Mesendoderm (in vitro differentiated cells): ENCODE results near the gene GSTO2.

Experiments used
- DNase-seq: peaks from one replicate; pipeline ENCODE4 v3.0.0; 2013
- H2AK5ac ChIP-seq: 2 replicates; pipeline ENCODE4 v1.6.1; 2013; ENCODE audit warnings: low read length, inconsistent platforms
- H2BK120ac ChIP-seq: 2 replicates; pipeline ENCODE4 v1.6.1; 2013; ENCODE audit warnings: low read depth, mild to moderate bottlenecking, low read length, moderate library complexity, mixed read lengths
- H2BK15ac ChIP-seq: replicated peaks from 2 replicates; pipeline ENCODE4 v1.6.1; 2013; ENCODE audit warnings: low read depth, mild to moderate bottlenecking, moderate library complexity
- H2BK5ac ChIP-seq: 2 replicates; pipeline ENCODE4 v1.6.1; 2013; ENCODE audit warnings: low read length, inconsistent platforms
- H3K18ac ChIP-seq: 2 replicates; pipeline ENCODE4 v1.6.1; 2013; ENCODE audit warnings: mild to moderate bottlenecking, low read length, mixed read lengths
- H3K23ac ChIP-seq: one replicate; pipeline ENCODE4 v1.6.1; 2013; ENCODE audit warnings: low read length
- H3K27ac ChIP-seq: 2 replicates; pipeline ENCODE4 v1.5.1; 2013; ENCODE audit warnings: low read depth, mild to moderate bottlenecking, inconsistent platforms, low read length, moderate library complexity
- H3K27me3 ChIP-seq: 2 replicates; pipeline ENCODE4 v1.6.1; 2013; ENCODE audit warnings: low read length, control low read depth, mild to moderate bottlenecking, inconsistent platforms; ENCODE audit not compliant: insufficient read depth, poor library complexity
- H3K36me3 ChIP-seq: 2 replicates; pipeline ENCODE4 v1.6.1; 2013; ENCODE audit warnings: low read length, inconsistent platforms; ENCODE audit not compliant: control insufficient read depth, insufficient read depth
- H3K4ac ChIP-seq: one replicate; pipeline ENCODE4 v1.6.1; 2013; ENCODE audit warnings: low read depth, mild to moderate bottlenecking, low read length, moderate library complexity
- H3K4me1 ChIP-seq: 2 replicates; pipeline ENCODE4 v1.6.1; 2013; ENCODE audit warnings: low read depth, low read length, inconsistent platforms; ENCODE audit not compliant: control insufficient read depth
- H3K4me2 ChIP-seq: 2 replicates; pipeline ENCODE4 v1.6.1; 2013; ENCODE audit warnings: low read length
- H3K4me3 ChIP-seq: 2 replicates; pipeline ENCODE4 v1.5.1; 2013; ENCODE audit warnings: mild to moderate bottlenecking, low read length
- H3K56ac ChIP-seq: one replicate; pipeline ENCODE4 v1.6.1; 2013; ENCODE audit warnings: low read length
- H3K79me1 ChIP-seq: 2 replicates; pipeline ENCODE4 v1.6.1; 2013; ENCODE audit warnings: low read length, inconsistent platforms
- H3K79me2 ChIP-seq: 2 replicates; pipeline ENCODE4 v1.6.1; 2013; ENCODE audit warnings: mild to moderate bottlenecking, low read length; ENCODE audit not compliant: control insufficient read depth, insufficient read depth
- H3K9ac ChIP-seq: 2 replicates; pipeline ENCODE4 v1.6.1; 2013; ENCODE audit warnings: low read length, inconsistent platforms
- H4K5ac ChIP-seq: one replicate; pipeline ENCODE4 v1.6.1; 2013; ENCODE audit warnings: low read length
- H4K8ac ChIP-seq: one replicate; pipeline ENCODE4 v1.6.1; 2013; ENCODE audit warnings: low read depth, mild to moderate bottlenecking, control low read depth, low read length, moderate library complexity
- WGBS: extraction: QIAGEN DNeasy Blood & Tissue Kit; methylation state at CpG from one replicate; pipeline ENCODE4 v1.1.7; 2013; ENCODE audit warnings: low lambda C conversion rate, missing lambda C conversion rate; ENCODE audit not compliant: insufficient coverage; ENCODE audit errors: extremely low coverage; 5-methylcytosine and 5-hydroxymethylcytosine counted together

The GSTO2 gene

DNA sequence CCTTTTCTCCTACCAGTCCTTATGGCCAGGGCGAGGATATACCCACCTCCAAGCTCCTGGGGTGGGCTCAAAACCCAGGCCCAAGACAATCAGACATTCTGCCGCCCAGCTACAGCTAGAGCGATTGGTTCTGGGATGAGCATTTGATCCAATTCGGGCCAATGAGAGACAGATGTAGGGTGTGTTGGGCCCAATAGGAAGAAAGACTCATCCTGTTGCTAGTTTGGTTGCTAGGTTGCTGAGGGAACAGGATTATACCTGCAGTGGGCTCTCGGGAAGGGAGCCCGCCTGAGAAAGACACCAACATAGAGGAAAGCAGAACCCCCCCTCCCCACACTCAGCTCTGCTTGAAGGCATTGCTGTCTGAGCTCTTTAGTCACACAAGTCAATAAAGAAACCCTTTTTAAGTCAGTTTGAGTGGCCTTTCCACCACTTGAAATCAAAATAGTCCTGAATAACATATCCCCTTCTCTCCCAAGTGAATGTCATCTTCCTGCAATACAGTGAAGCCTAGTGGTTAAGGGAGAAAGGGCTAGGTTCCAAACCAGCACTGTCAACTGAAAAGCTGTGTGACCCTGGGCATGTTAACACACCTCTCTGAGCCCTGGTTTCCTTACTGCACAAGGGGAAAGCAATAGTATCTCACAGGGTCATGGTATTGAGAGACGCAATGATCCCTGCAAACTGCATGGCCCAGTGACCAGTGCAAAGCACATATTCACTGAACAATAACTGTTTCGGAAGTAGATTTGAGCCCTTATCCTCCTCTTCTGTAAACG lies 47.5 kb downstream of the GSTO2 start:
- H3K4me2 ChIP-seq: no peak overlapping the region
- H2AK5ac ChIP-seq: no peak overlapping the region
- peak overlapping the region; percentile 17 for H3K9ac ChIP-seq
- H4K8ac ChIP-seq: no peak overlapping the region
- no peak overlapping the region for H3K18ac ChIP-seq
- no peaks in the 10 kb centered on the region for H3K27me3 ChIP-seq
- no peak overlapping the region for H3K4me3 ChIP-seq
- H3K4me1 ChIP-seq: peaks cover 13% of the 10 kb centered on the region
- peaks cover 11% of the 10 kb centered on the region for H3K36me3 ChIP-seq
- H3K27ac ChIP-seq: no peak overlapping the region
- H3K79me1 ChIP-seq: peaks cover 49% of the 10 kb centered on the region
- no peak overlapping the region for H4K5ac ChIP-seq
- no peak overlapping the region for H2BK15ac ChIP-seq
- no peak overlapping the region for H3K4ac ChIP-seq
- no CpG with 5 or more reads among the region's 9 CpGs for WGBS
- DNase-seq: peak; percentile 56
- H2BK5ac ChIP-seq: no peak overlapping the region
- no peak overlapping the region for H3K23ac ChIP-seq
- H2BK120ac ChIP-seq: no peak overlapping the region
- H3K56ac ChIP-seq: peak overlapping the region; percentile 12
- peaks cover 64% of the 10 kb centered on the region for H3K79me2 ChIP-seq

GRCh38 chr10:104317269-104317710 lies 48.3 kb downstream of the GSTO2 start:
- Histone ChIP-seq H2AK5ac (no peak overlapping the region), H3K4me2 (no peak overlapping the region), H3K23ac (no peak overlapping the region), H3K36me3 (peaks cover 11% of the 10 kb centered on the region), H3K27me3 (no peaks in the 10 kb centered on the region), H2BK120ac (no peak overlapping the region), H3K4me1 (peaks cover 15% of the 10 kb centered on the region), H3K79me1 (peaks cover 55% of the 10 kb centered on the region), H2BK15ac (no peak overlapping the region), H3K18ac (no peak overlapping the region), H3K4me3 (no peak overlapping the region), H3K9ac (no peak overlapping the region), H2BK5ac (no peak overlapping the region), H3K27ac (peak overlapping the region; percentile 25), H4K8ac (no peak overlapping the region), H3K56ac (no peak overlapping the region), H3K4ac (no peak overlapping the region), H4K5ac (no peak overlapping the region), H3K79me2 (peaks cover 72% of the 10 kb centered on the region)
- DNase-seq: peak; percentile 90
- no CpG with 5 or more reads among the region's 6 CpGs for WGBS

GRCh38 chr10:104317726-104318299 lies 48.8 kb downstream of the GSTO2 start:
- Histone ChIP-seq H2BK15ac (no peak overlapping the region), H3K27ac (peak overlapping the region; percentile 25), H3K36me3 (peaks cover 11% of the 10 kb centered on the region), H3K4me1 (peaks cover 15% of the 10 kb centered on the region), H3K79me2 (peaks cover 77% of the 10 kb centered on the region), H3K4ac (no peak overlapping the region), H3K4me3 (no peak overlapping the region), H2AK5ac (no peak overlapping the region), H3K9ac (no peak overlapping the region), H2BK5ac (peak overlapping the region; percentile 54), H3K23ac (peak overlapping the region; percentile 20), H4K5ac (no peak overlapping the region), H3K18ac (no peak overlapping the region), H3K27me3 (no peaks in the 10 kb centered on the region), H3K56ac (peak overlapping the region; percentile 40), H3K79me1 (peaks cover 50% of the 10 kb centered on the region), H2BK120ac (no peak overlapping the region), H4K8ac (no peak overlapping the region), H3K4me2 (no peak overlapping the region)
- no CpG with 5 or more reads among the region's 7 CpGs for WGBS
- no peak for DNase-seq

GRCh38 chr10:104318326-104318725 lies 49.3 kb downstream of the GSTO2 start:
- peaks cover 48% of the 10 kb centered on the region for H3K79me1 ChIP-seq
- no peak overlapping the region for H3K56ac ChIP-seq
- no peak overlapping the region for H2BK5ac ChIP-seq
- no peak overlapping the region for H3K9ac ChIP-seq
- H3K27me3 ChIP-seq: no peaks in the 10 kb centered on the region
- no peak overlapping the region for H4K5ac ChIP-seq
- DNase-seq: no peak
- no peak overlapping the region for H2AK5ac ChIP-seq
- no peak overlapping the region for H3K4me3 ChIP-seq
- no peak overlapping the region for H3K27ac ChIP-seq
- no peak overlapping the region for H2BK15ac ChIP-seq
- H2BK120ac ChIP-seq: no peak overlapping the region
- H3K18ac ChIP-seq: no peak overlapping the region
- H3K23ac ChIP-seq: no peak overlapping the region
- no peak overlapping the region for H3K4ac ChIP-seq
- no peak overlapping the region for H4K8ac ChIP-seq
- no CpG with 5 or more reads among the region's 5 CpGs for WGBS
- H3K79me2 ChIP-seq: peaks cover 81% of the 10 kb centered on the region
- H3K36me3 ChIP-seq: peaks cover 9% of the 10 kb centered on the region
- H3K4me1 ChIP-seq: peaks cover 17% of the 10 kb centered on the region
- no peak overlapping the region for H3K4me2 ChIP-seq

GRCh38 chr10:104318810-104319741 lies 50.1 kb downstream of the GSTO2 start:
- Histone ChIP-seq H2BK5ac (no peak overlapping the region), H3K79me1 (peaks cover 48% of the 10 kb centered on the region), H3K18ac (no peak overlapping the region), H3K4me1 (peaks cover 20% of the 10 kb centered on the region), H3K23ac (no peak overlapping the region), H2BK15ac (no peak overlapping the region), H4K8ac (no peak overlapping the region), H4K5ac (no peak overlapping the region), H3K4me3 (no peak overlapping the region), H2AK5ac (peak overlapping the region; percentile 38), H3K79me2 (peaks cover 84% of the 10 kb centered on the region), H3K27ac (no peak overlapping the region), H3K4ac (no peak overlapping the region), H3K27me3 (no peaks in the 10 kb centered on the region), H3K4me2 (no peak overlapping the region), H3K9ac (no peak overlapping the region), H3K36me3 (peaks cover 5% of the 10 kb centered on the region), H3K56ac (peak overlapping the region; percentile 53), H2BK120ac (no peak overlapping the region)
- no peak for DNase-seq
- no CpG with 5 or more reads among the region's 19 CpGs for WGBS
